Measurements from ENCODE around the gene NQO1.

NQO1 gene

GRCh38 chr16:69706975-69707340 is 19.4 kb downstream of the NQO1 start:
- no peak overlapping the region for H3K27ac ChIP-seq
- H3K4me3 ChIP-seq, result no peak overlapping the region
- no peak for TF ChIP-seq CTCF (IDR thresholded peaks at IDR 0.05)
- DNase-seq (ENCODE audit: low spot score), result no peak

- no peak for DNase-seq (ENCODE audit: low spot score)
- TF ChIP-seq CTCF (IDR thresholded peaks at IDR 0.05), result no peak
- no peak overlapping the region for H3K4me3 ChIP-seq
- no peak overlapping the region for H3K27ac ChIP-seq
Observed at GRCh38 chr16:69706256-69706974, 19.9 kb downstream of the NQO1 start.

GRCh38 chr16:69703638-69704037 is 22.7 kb downstream of the NQO1 start:
- TF ChIP-seq CTCF (IDR thresholded peaks at IDR 0.05), result no peak
- H3K27ac ChIP-seq, result no peak overlapping the region
- no peak overlapping the region for H3K4me3 ChIP-seq
- no peak for DNase-seq (ENCODE audit: low spot score)

GRCh38 chr16:69701866-69702265 is 24.5 kb downstream of the NQO1 start:
- no peak for DNase-seq (ENCODE audit: low spot score)
- TF ChIP-seq CTCF (IDR thresholded peaks at IDR 0.05), result no peak
- no peak overlapping the region for H3K4me3 ChIP-seq
- no peak overlapping the region for H3K27ac ChIP-seq

- Histone ChIP-seq H3K27ac (no peak overlapping the region), H3K4me3 (no peak overlapping the region)
- no peak for TF ChIP-seq CTCF (IDR thresholded peaks at IDR 0.05)
- DNase-seq (ENCODE audit: low spot score), result no peak
Observed at GRCh38 chr16:69701452-69701851, 24.9 kb downstream of the NQO1 start.

- TF ChIP-seq CTCF (IDR thresholded peaks at IDR 0.05), result no peak
- DNase-seq (ENCODE audit: low spot score), result no peak
- Histone ChIP-seq H3K27ac (no peak overlapping the region), H3K4me3 (no peak overlapping the region)
Observed at GRCh38 chr16:69699915-69700314, 26.4 kb downstream of the NQO1 start.

- Histone ChIP-seq H3K27ac (no peak overlapping the region), H3K4me3 (no peak overlapping the region)
- no peak for TF ChIP-seq CTCF (IDR thresholded peaks at IDR 0.05)
- DNase-seq (ENCODE audit: low spot score), result no peak
Observed at GRCh38 chr16:69698404-69698803, 28.0 kb downstream of the NQO1 start.
